T-helper 17 cell (primary cell): ENCODE measurements around the gene GALR2. TPM values are rescaled to one million over a fixed set of nuclear protein-coding genes. Genes with fewer than 3 reads are reported as not detected.
A peak's percentile ranks its signal among the peaks of the same experiment; 100 is the strongest.

Source experiments
- ATAC-seq: fragments of 150-1000 bp; cut with Tn5 transposase; 2 replicates; pipeline ENCODE4 v1.10.0; 2021; ENCODE audit warnings: mild to moderate bottlenecking, moderate library complexity
- DNase-seq, 3 donors: peaks; one replicate each; pipeline versions ENCODE4 v3.0.0 to v3.0.0-alpha.2; 2020 to 2021
- H3K9me3 ChIP-seq: one replicate; pipeline ENCODE4 v1.7.0; 2013; ENCODE audit warnings: low read length, mild to moderate bottlenecking; ENCODE audit not compliant: control insufficient read depth, poor library complexity, severe bottlenecking
- H3K27ac Mint-ChIP-seq: one replicate; pipeline ENCODE4 v1.8.0; 2022; ENCODE audit warnings: mild to moderate bottlenecking, moderate library complexity, mixed read lengths
- H3K27me3 Mint-ChIP-seq: one replicate; pipeline ENCODE4 v1.8.0; 2022; ENCODE audit warnings: mixed read lengths
- H3K36me3 Mint-ChIP-seq: one replicate; pipeline ENCODE4 v1.8.0; 2022; ENCODE audit warnings: low read depth, mixed read lengths
- H3K4me1 Mint-ChIP-seq: one replicate; pipeline ENCODE4 v1.8.0; 2022; ENCODE audit warnings: mild to moderate bottlenecking, mixed read lengths
- H3K4me3 Mint-ChIP-seq: one replicate; pipeline ENCODE4 v1.8.0; 2022; ENCODE audit warnings: mild to moderate bottlenecking, moderate library complexity, mixed read lengths
- total RNA-seq, 4 donors: library from RNA in 2 of 4; stranded (reverse) in 2 of 4; gene quantifications; one replicate each; pipeline ENCODE4 v1.2.3 and lab custom pipeline; 2022 to 2026

Gene GALR2
- total RNA-seq, 2 donors from 2014 or later, result 0.55 to 0.96 TPM

DNA sequence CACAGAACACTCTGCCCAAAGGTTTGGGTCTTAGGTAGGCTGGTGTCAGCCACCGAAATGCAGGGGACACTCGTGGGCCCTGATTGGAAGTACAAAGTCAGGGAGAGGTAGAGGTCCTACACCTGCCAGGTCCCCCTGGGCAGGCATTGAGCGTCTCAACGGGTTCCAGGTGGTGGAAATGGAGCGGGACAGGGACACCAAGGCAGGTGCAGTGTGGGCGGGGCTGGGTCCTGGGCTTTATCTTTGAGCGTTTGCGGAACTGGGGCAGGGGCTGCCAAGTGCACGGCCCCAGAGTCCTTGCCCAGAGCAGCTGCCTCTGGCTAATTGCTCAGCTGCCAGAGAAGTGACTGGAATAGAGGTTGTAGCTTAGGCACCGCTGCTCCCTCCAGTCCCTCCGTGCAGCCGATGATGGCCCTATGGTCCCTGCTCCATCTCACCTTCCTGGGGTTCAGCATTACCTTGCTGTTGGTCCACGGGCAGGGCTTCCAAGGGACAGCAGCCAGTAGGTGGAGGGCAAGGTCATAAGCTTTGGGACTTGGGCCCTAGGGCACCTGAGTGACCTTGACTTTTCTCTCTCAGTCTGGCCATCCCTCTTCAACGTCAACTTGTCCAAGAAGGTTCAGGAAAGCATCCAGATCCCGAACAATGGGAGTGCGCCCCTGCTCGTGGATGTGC, 4.4 kb downstream of the GALR2 start, which contains the start of gene ZACN:
TSS of gene ZACN (plus strand) at position 323 of the 675 bp plus-strand sequence. CDS start at position 406, 83 bp downstream.
- DNase-seq (no peak), ATAC-seq (no peak)
- Mint-ChIP-seq H3K4me1 (peaks cover 18% of the 10 kb centered on the region), H3K27ac (no peak within 1 kb of the TSS), H3K27me3 (peaks cover 32% of the 10 kb centered on the region), H3K36me3 (peaks cover 7% of the 10 kb centered on the region), H3K4me3 (peak within 1 kb of the TSS; percentile 50)
- no peaks in the 10 kb centered on the region for H3K9me3 ChIP-seq

DNA sequence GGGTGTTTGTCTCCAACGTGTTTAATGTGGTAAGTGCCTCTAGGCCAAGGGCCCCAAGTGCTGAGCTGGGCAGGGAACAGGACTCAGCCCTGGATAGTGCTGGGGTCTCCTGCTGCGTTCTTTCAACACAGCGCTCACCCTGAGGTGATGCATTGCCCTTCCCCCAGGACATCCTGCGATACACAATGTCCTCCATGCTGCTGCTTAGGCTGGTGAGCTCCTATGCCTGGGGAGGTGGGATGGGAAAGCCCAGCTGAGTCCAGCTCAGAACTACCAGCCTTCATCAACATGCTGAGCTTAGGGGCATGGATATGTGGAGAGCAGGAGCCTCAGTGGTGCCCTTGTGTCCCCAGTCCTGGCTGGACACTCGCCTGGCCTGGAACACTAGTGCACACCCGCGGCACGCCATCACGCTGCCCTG, 5.0 kb downstream of the GALR2 start:
- Mint-ChIP-seq H3K36me3 (peaks cover 7% of the 10 kb centered on the region), H3K27ac (no peak overlapping the region), H3K4me1 (peaks cover 18% of the 10 kb centered on the region), H3K27me3 (peaks cover 32% of the 10 kb centered on the region), H3K4me3 (peak overlapping the region; percentile 50)
- ATAC-seq (no peak), DNase-seq (no peak)
- H3K9me3 ChIP-seq, result no peaks in the 10 kb centered on the region

- no peaks in the 10 kb centered on the region for H3K9me3 ChIP-seq
- Mint-ChIP-seq H3K27me3 (peaks cover 26% of the 10 kb centered on the region), H3K36me3 (peaks cover 3% of the 10 kb centered on the region), H3K27ac (no peak overlapping the region), H3K4me1 (peaks cover 15% of the 10 kb centered on the region), H3K4me3 (no peak overlapping the region)
- peak; percentile 26 for ATAC-seq
- no peak for DNase-seq
Measured at GRCh38 chr17:76079956-76080767, 5.6 kb downstream of the GALR2 start.

DNA sequence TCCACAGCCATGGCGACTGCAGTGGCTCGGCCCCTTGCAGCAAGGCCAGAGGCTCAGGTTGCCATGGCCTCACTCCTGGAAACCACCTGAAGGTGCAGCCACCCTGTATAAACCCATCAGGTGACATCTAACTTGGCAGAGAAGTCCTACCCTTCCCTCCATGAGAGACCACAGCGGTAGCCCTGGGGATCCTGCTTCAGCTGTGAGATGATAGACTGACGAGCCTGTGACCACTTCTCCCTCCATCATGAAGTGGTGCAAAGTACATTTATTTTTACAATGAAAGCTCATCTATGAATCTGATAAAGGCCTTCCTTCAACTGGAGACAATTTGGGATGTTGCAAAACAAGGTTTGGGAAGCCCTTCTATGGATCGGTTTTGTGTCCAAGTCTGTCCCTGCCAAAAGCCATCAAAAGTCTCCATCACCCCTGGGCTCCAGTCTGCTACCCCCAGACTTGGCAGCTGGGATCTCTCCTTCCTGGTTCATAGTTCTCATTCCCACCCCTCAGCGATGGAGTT, 6.2 kb downstream of the GALR2 start:
- H3K9me3 ChIP-seq, result no peaks in the 10 kb centered on the region
- Mint-ChIP-seq H3K4me1 (peaks cover 13% of the 10 kb centered on the region), H3K36me3 (peaks cover 3% of the 10 kb centered on the region), H3K4me3 (no peak overlapping the region), H3K27ac (no peak overlapping the region), H3K27me3 (peaks cover 19% of the 10 kb centered on the region)
- DNase-seq, result no peak
- no peak for ATAC-seq

GRCh38 chr17:76081295-76082210, 7.0 kb downstream of the GALR2 start:
- DNase-seq, result no peak
- Mint-ChIP-seq H3K27ac (no peak overlapping the region), H3K4me1 (peaks cover 11% of the 10 kb centered on the region), H3K27me3 (peaks cover 16% of the 10 kb centered on the region), H3K4me3 (no peak overlapping the region), H3K36me3 (peaks cover 3% of the 10 kb centered on the region)
- ATAC-seq, result no peak
- H3K9me3 ChIP-seq, result no peaks in the 10 kb centered on the region

- Mint-ChIP-seq H3K36me3 (no peaks in the 10 kb centered on the region), H3K4me1 (peaks cover 2% of the 10 kb centered on the region), H3K27me3 (peaks cover 6% of the 10 kb centered on the region), H3K4me3 (no peak overlapping the region), H3K27ac (no peak overlapping the region)
- DNase-seq, result no peak
- no peaks in the 10 kb centered on the region for H3K9me3 ChIP-seq
- ATAC-seq, result no peak
Measured at GRCh38 chr17:76082326-76083251, 8.0 kb downstream of the GALR2 start.

DNA sequence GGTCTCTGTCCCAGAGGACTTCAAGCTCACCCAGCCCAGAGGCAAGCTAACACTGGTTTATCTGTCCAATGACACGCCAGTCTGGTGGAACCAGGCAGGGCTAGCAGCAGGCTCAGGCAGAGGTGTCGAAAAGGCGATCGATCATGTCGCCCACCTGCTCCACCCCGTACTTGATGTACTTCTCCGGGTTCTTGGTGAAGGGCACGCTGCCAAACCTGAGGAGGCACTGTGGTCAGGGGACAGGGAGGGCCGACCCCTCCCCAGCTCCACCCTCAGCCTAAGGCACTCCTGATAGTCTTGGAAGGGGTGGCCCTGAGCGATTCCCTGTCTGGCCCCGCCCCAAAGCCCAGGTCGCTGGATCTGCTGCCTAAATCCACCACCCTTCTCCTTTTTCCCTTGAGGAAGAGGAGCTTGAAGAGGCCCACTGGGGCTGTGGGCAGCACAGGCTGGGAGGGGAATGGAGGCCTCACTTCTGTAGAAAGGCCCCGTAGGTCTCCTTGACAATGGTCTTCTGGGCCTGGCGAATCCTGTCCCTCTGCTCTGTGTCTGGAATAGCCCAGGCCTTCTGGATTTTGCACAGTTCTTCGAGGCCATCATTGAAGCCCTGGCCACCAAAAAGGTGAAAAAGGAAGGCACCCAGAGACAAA, 9.1 kb downstream of the GALR2 start:
- DNase-seq (no peak), ATAC-seq (no peak)
- peaks cover 2% of the 10 kb centered on the region for H3K4me1 Mint-ChIP-seq
- H3K36me3 Mint-ChIP-seq, result peaks cover 2% of the 10 kb centered on the region
- H3K4me3 Mint-ChIP-seq, result no peak overlapping the region
- no peak overlapping the region for H3K27ac Mint-ChIP-seq
- H3K27me3 Mint-ChIP-seq, result peaks cover 2% of the 10 kb centered on the region
- no peaks in the 10 kb centered on the region for H3K9me3 ChIP-seq

DNA sequence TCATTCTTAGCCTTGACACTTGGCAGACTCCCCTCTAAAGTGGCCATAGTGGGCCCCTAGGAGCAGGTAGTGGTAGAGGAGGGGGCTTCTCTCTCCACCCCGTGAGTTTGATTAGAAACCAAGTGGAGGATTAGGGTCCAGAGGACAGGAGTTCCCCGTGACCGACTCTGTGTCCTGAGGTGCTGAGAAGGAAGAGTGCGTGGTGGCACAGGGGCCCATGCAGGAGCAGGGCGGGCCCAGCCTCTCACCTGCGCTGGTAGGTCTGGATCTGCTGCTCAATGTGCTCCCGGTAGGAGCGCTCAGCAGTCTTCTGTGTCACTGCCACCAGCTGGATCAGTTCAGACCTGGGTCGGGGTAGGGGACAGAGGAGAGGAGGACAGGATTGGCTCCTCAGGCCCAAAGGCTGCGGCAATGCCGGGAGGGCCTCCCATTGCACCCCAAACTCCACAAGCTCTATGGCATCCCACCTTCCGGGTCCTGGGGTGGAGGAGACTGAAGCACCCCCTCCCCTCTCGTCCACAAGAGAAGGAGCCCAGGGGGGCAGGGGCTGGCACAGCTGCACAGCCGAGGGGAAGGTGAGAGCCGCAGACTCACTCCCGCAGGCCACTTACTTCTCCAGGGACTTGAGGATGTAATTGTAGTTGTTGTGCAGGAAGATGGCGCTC, 10.6 kb downstream of the GALR2 start:
- DNase-seq (no peak), ATAC-seq (no peak)
- no peaks in the 10 kb centered on the region for H3K9me3 ChIP-seq
- Mint-ChIP-seq H3K4me1 (no peaks in the 10 kb centered on the region), H3K27me3 (no peaks in the 10 kb centered on the region), H3K27ac (peak overlapping the region; percentile 9), H3K4me3 (no peak overlapping the region), H3K36me3 (peaks cover 2% of the 10 kb centered on the region)

GRCh38 chr17:76085731-76086366, 11.3 kb downstream of the GALR2 start:
- no peak overlapping the region for H3K27ac Mint-ChIP-seq
- peaks cover 2% of the 10 kb centered on the region for H3K36me3 Mint-ChIP-seq
- no peak for DNase-seq
- H3K27me3 Mint-ChIP-seq, result no peaks in the 10 kb centered on the region
- H3K9me3 ChIP-seq, result no peaks in the 10 kb centered on the region
- H3K4me3 Mint-ChIP-seq, result no peak overlapping the region
- no peak for ATAC-seq
- no peaks in the 10 kb centered on the region for H3K4me1 Mint-ChIP-seq

GRCh38 chr17:76086384-76086783, 11.8 kb downstream of the GALR2 start:
- ATAC-seq (no peak), DNase-seq (no peak)
- no peaks in the 10 kb centered on the region for H3K27me3 Mint-ChIP-seq
- H3K9me3 ChIP-seq, result no peaks in the 10 kb centered on the region
- no peaks in the 10 kb centered on the region for H3K4me1 Mint-ChIP-seq
- H3K27ac Mint-ChIP-seq, result no peak overlapping the region
- peaks cover 2% of the 10 kb centered on the region for H3K36me3 Mint-ChIP-seq
- no peak overlapping the region for H3K4me3 Mint-ChIP-seq

- H3K9me3 ChIP-seq, result no peaks in the 10 kb centered on the region
- no peak overlapping the region for H3K27ac Mint-ChIP-seq
- ATAC-seq (no peak), DNase-seq (no peak)
- H3K4me3 Mint-ChIP-seq, result no peak overlapping the region
- H3K4me1 Mint-ChIP-seq, result no peaks in the 10 kb centered on the region
- peaks cover 2% of the 10 kb centered on the region for H3K36me3 Mint-ChIP-seq
- H3K27me3 Mint-ChIP-seq, result no peaks in the 10 kb centered on the region
Measured at GRCh38 chr17:76087531-76087930, 12.9 kb downstream of the GALR2 start.
